Parathyroid adenoma (tissue), 2 donors: ENCODE data around the gene UPF1.

ENCODE experiments used
- H2AFZ ChIP-seq: fragments of 300-600 bp; sonication (generic); one replicate; pipeline ENCODE4 v1.7.0; 2017; ENCODE audit warnings: antibody characterized with exemption, mild to moderate bottlenecking
- H3K27ac ChIP-seq: fragments of 300-600 bp; sonication (generic); one replicate; pipeline ENCODE4 v1.7.0; 2017
- H3K27me3 ChIP-seq: fragments of 300-600 bp; sonication (generic); one replicate; pipeline ENCODE4 v1.7.0; 2017; ENCODE audit warnings: low read length; ENCODE audit not compliant: control insufficient read depth, insufficient read depth
- H3K36me3 ChIP-seq: fragments of 300-600 bp; sonication (generic); one replicate; pipeline ENCODE4 v1.7.0; 2017; ENCODE audit warnings: low read length; ENCODE audit not compliant: control insufficient read depth, insufficient read depth
- H3K4me1 ChIP-seq: fragments of 300-600 bp; sonication (generic); one replicate; pipeline ENCODE4 v1.7.0; 2017; ENCODE audit warnings: control low read depth
- H3K4me2 ChIP-seq: fragments of 300-600 bp; sonication (generic); one replicate; pipeline ENCODE4 v1.7.0; 2017; ENCODE audit warnings: low read length
- H3K4me3 ChIP-seq: fragments of 300-600 bp; sonication (generic); one replicate; pipeline ENCODE4 v1.7.0; 2017; ENCODE audit warnings: low read depth, low read length
- H3K79me2 ChIP-seq: fragments of 300-600 bp; sonication (generic); one replicate; pipeline ENCODE4 v1.7.0; 2017; ENCODE audit warnings: control low read depth
- H3K9ac ChIP-seq: fragments of 300-600 bp; sonication (generic); one replicate; pipeline ENCODE4 v1.7.0; 2017; ENCODE audit warnings: mild to moderate bottlenecking
- H3K9me3 ChIP-seq: fragments of 300-600 bp; sonication (generic); one replicate; pipeline ENCODE4 v1.7.0; 2017; ENCODE audit warnings: low read length; ENCODE audit not compliant: control insufficient read depth
- TF ChIP-seq, protein P1 (sequence below): fragments of 300-600 bp; sonication (generic); IDR thresholded peaks from one replicate; pipeline ENCODE4 v1.7.0; 2017; ENCODE audit warnings: antibody characterized with exemption, mild to moderate bottlenecking
- donor health status: primary hyperparathyroidism.

UPF1 gene

GRCh38 chr19:18905058-18905456, 73.3 kb downstream of the UPF1 start:
- Histone ChIP-seq H3K9ac (no peak overlapping the region), H3K4me1 (no peaks in the 10 kb centered on the region), H2AFZ (no peak overlapping the region), H3K9me3 (no peaks in the 10 kb centered on the region), H3K27ac (no peak overlapping the region), H3K27me3 (no peaks in the 10 kb centered on the region), H3K4me3 (no peak overlapping the region), H3K4me2 (no peak overlapping the region), H3K36me3 (no peaks in the 10 kb centered on the region), H3K79me2 (peaks cover 15% of the 10 kb centered on the region)
- TF ChIP-seq, protein P1, sequence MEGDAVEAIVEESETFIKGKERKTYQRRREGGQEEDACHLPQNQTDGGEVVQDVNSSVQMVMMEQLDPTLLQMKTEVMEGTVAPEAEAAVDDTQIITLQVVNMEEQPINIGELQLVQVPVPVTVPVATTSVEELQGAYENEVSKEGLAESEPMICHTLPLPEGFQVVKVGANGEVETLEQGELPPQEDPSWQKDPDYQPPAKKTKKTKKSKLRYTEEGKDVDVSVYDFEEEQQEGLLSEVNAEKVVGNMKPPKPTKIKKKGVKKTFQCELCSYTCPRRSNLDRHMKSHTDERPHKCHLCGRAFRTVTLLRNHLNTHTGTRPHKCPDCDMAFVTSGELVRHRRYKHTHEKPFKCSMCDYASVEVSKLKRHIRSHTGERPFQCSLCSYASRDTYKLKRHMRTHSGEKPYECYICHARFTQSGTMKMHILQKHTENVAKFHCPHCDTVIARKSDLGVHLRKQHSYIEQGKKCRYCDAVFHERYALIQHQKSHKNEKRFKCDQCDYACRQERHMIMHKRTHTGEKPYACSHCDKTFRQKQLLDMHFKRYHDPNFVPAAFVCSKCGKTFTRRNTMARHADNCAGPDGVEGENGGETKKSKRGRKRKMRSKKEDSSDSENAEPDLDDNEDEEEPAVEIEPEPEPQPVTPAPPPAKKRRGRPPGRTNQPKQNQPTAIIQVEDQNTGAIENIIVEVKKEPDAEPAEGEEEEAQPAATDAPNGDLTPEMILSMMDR: no peak

GRCh38 chr19:18905513-18906236, 73.9 kb downstream of the UPF1 start:
- H3K9me3 ChIP-seq: no peaks in the 10 kb centered on the region
- H3K79me2 ChIP-seq: peaks cover 22% of the 10 kb centered on the region
- no peak overlapping the region for H3K27ac ChIP-seq
- no peaks in the 10 kb centered on the region for H3K27me3 ChIP-seq
- no peaks in the 10 kb centered on the region for H3K4me1 ChIP-seq
- H3K36me3 ChIP-seq: no peaks in the 10 kb centered on the region
- no peak overlapping the region for H3K4me3 ChIP-seq
- no peak overlapping the region for H3K4me2 ChIP-seq
- no peak overlapping the region for H2AFZ ChIP-seq
- TF ChIP-seq, protein P1: no peak
- H3K9ac ChIP-seq: no peak overlapping the region

GRCh38 chr19:18906605-18907519, 75.1 kb downstream of the UPF1 start:
- TF ChIP-seq, protein P1: no peak
- H3K27ac ChIP-seq: no peak overlapping the region
- H3K36me3 ChIP-seq: no peaks in the 10 kb centered on the region
- H3K27me3 ChIP-seq: no peaks in the 10 kb centered on the region
- no peak overlapping the region for H3K9ac ChIP-seq
- no peak overlapping the region for H3K4me3 ChIP-seq
- H2AFZ ChIP-seq: no peak overlapping the region
- H3K79me2 ChIP-seq: peaks cover 26% of the 10 kb centered on the region
- H3K4me2 ChIP-seq: no peak overlapping the region
- no peaks in the 10 kb centered on the region for H3K4me1 ChIP-seq
- H3K9me3 ChIP-seq: no peaks in the 10 kb centered on the region

- Histone ChIP-seq H3K9me3 (no peaks in the 10 kb centered on the region), H3K4me1 (no peaks in the 10 kb centered on the region), H2AFZ (no peak overlapping the region), H3K27ac (no peak overlapping the region), H3K9ac (no peak overlapping the region), H3K79me2 (peaks cover 45% of the 10 kb centered on the region), H3K4me3 (no peak overlapping the region), H3K27me3 (no peaks in the 10 kb centered on the region), H3K4me2 (no peak overlapping the region), H3K36me3 (no peaks in the 10 kb centered on the region)
- TF ChIP-seq, protein P1: no peak
These were observed 77.3 kb downstream of the UPF1 start for GRCh38 chr19:18908917-18909619.
